ENCODE measurements around the gene KCND2. TPM values are rescaled to one million over a fixed set of nuclear protein-coding genes. Genes with fewer than 3 reads are reported as not detected.
"Not testable (repeated sequence)": the region's sequence is repeated elsewhere in the genome, so short reads cannot be mapped to it uniquely, and the experiment has no call there.

Gene KCND2
- not detected in 2 replicates for total RNA-seq

- H3K4me3 Mint-ChIP-seq (ENCODE audit: low read depth), result peak within 1 kb of the TSS; percentile 79
- intact Hi-C loops (cut with micrococcal nuclease), result no loop called here
Measured at GRCh38 chr7:120272701-120273475, at the start of gene KCND2. KCND2 (plus strand) TSS chr7:120273175.

GRCh38 chr7:120226188-120226587 lies 46.8 kb upstream of the KCND2 start:
- no peaks in the 10 kb centered on the region for H3K4me1 Mint-ChIP-seq (ENCODE audit: low read depth)
- no peak overlapping the region for H3K4me3 Mint-ChIP-seq (ENCODE audit: low read depth)
- H3K27ac Mint-ChIP-seq, result no peak overlapping the region
- intact Hi-C loops (cut with micrococcal nuclease), result no loop called here
- H3K27me3 Mint-ChIP-seq (ENCODE audit: low read depth), result no peaks in the 10 kb centered on the region
- no peak for DNase-seq (ENCODE audit: low spot score)
- peaks cover 9% of the 10 kb centered on the region for H3K9me3 Mint-ChIP-seq
- no peaks in the 10 kb centered on the region for H3K36me3 Mint-ChIP-seq (ENCODE audit: low read depth)

More at GRCh38 chr7:120272701-120273475, at the start of gene KCND2:
- Mint-ChIP-seq H3K27ac (no peak within 1 kb of the TSS), H3K4me1 (ENCODE audit: low read depth) (peaks cover 11% of the 10 kb centered on the region), H3K27me3 (ENCODE audit: low read depth) (peaks cover 30% of the 10 kb centered on the region), H3K9me3 (no peaks in the 10 kb centered on the region), H3K36me3 (ENCODE audit: low read depth) (no peaks in the 10 kb centered on the region)
- no peak for DNase-seq (ENCODE audit: low spot score)

- intact Hi-C loops (cut with micrococcal nuclease), result no loop called here
- no peaks in the 10 kb centered on the region for H3K27me3 Mint-ChIP-seq (ENCODE audit: low read depth)
- H3K4me1 Mint-ChIP-seq (ENCODE audit: low read depth), result no peaks in the 10 kb centered on the region
- H3K36me3 Mint-ChIP-seq (ENCODE audit: low read depth), result no peaks in the 10 kb centered on the region
- H3K27ac Mint-ChIP-seq, result no peak overlapping the region
- no peak for DNase-seq (ENCODE audit: low spot score)
- peaks cover 9% of the 10 kb centered on the region for H3K9me3 Mint-ChIP-seq
- H3K4me3 Mint-ChIP-seq (ENCODE audit: low read depth), result no peak overlapping the region
Measured at GRCh38 chr7:120227255-120227654, 45.7 kb upstream of the KCND2 start.

DNA sequence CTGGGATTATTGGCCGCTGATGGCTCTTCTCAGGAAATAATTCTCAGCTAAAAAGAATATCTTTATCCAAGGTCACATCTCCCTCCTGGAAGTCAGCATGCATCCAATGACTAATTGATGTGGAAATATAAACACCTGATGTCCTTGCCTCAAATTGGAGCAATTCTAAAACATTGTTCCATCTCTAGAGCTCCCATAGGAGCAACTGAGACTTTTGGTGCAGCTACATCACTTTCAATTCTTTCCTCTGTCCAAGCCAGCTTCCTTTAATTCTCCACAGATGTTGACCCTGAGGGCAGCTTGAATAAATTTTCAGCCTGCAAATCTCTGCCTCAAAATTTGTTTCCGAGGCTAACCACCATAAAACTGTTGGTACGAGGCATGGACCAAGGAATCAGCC lies 43.9 kb upstream of the KCND2 start:
- Mint-ChIP-seq H3K4me3 (ENCODE audit: low read depth) (no peak overlapping the region), H3K27me3 (ENCODE audit: low read depth) (no peaks in the 10 kb centered on the region), H3K36me3 (ENCODE audit: low read depth) (no peaks in the 10 kb centered on the region), H3K4me1 (ENCODE audit: low read depth) (no peaks in the 10 kb centered on the region), H3K27ac (no peak overlapping the region), H3K9me3 (peaks cover 9% of the 10 kb centered on the region)
- intact Hi-C loops (cut with micrococcal nuclease), result no loop called here
- DNase-seq (ENCODE audit: low spot score), result no peak

GRCh38 chr7:120233338-120233737 lies 39.6 kb upstream of the KCND2 start:
- Mint-ChIP-seq H3K4me3 (ENCODE audit: low read depth) (no peak overlapping the region), H3K27ac (no peak overlapping the region), H3K36me3 (ENCODE audit: low read depth) (no peaks in the 10 kb centered on the region), H3K9me3 (peaks cover 14% of the 10 kb centered on the region), H3K27me3 (ENCODE audit: low read depth) (no peaks in the 10 kb centered on the region), H3K4me1 (ENCODE audit: low read depth) (no peaks in the 10 kb centered on the region)
- intact Hi-C loops (cut with micrococcal nuclease), result no loop called here
- no peak for DNase-seq (ENCODE audit: low spot score)

DNA sequence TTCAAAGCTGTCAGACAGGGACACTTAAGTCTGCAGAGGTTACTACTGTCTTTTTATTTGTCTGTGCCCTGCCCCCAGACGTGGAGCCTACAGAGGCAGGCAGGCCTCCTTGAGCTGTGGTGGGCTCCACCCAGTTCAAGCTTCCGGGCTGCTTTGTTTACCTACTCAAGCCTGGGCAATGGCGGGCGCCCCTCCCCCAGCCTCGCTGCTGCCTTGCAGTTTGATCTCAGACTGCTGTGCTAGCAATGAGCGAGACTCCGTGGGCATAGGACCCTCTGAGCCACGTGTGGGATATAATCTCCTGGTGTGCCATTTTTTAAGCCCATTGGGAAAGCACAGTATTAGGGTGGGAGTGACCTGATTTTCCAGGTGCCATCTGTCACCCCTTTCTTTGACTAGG lies 32.6 kb upstream of the KCND2 start:
- H3K9me3 Mint-ChIP-seq; H3K27ac Mint-ChIP-seq; intact Hi-C loops (cut with micrococcal nuclease); DNase-seq (ENCODE audit: low spot score); H3K36me3 Mint-ChIP-seq (ENCODE audit: low read depth); H3K4me3 Mint-ChIP-seq (ENCODE audit: low read depth); H3K27me3 Mint-ChIP-seq (ENCODE audit: low read depth); H3K4me1 Mint-ChIP-seq (ENCODE audit: low read depth): not testable (repeated sequence)

DNA sequence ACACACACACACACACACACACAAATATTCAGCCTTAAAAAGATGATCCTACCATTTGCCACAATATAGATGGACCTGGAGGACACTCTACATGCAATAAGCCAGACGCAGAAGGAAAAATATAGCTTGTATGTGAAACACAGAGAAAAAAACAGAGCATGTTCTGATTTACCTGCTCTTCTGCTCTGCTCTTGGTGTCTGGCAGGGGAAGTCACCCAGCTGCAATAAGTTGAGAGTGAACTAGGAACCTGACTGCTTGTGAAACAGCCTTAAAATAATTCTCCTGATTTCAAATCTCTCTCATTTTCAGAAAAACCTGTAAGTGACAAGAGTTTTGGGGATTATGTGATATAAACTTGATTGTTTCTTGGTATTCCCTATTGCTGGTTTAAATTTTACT lies 31.0 kb upstream of the KCND2 start:
- no peak overlapping the region for H3K4me3 Mint-ChIP-seq (ENCODE audit: low read depth)
- intact Hi-C loops (cut with micrococcal nuclease), result no loop called here
- no peak overlapping the region for H3K27ac Mint-ChIP-seq
- H3K27me3 Mint-ChIP-seq (ENCODE audit: low read depth), result no peaks in the 10 kb centered on the region
- H3K36me3 Mint-ChIP-seq (ENCODE audit: low read depth), result no peaks in the 10 kb centered on the region
- H3K9me3 Mint-ChIP-seq, result peaks cover 9% of the 10 kb centered on the region
- H3K4me1 Mint-ChIP-seq (ENCODE audit: low read depth), result no peaks in the 10 kb centered on the region
- no peak for DNase-seq (ENCODE audit: low spot score)

DNA sequence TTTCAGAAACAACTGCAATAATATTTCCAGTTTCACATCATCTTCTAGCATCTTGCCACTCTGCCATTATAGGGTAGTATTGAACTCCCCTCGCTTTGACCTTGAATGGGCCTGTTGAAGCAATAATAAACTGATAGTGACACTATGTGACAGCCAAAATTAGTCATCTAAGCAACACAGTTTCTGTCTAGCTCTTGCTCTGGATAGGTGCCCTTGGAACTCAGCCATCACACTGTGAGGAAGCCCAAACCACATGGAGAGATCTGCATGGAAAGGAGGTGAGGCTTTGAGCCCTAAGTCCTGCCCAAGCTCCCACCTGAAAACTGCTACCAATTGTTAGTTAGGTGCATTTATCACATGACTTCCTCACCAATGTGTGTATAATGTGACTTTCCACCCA lies 18.1 kb upstream of the KCND2 start:
- H3K27ac Mint-ChIP-seq, result no peak overlapping the region
- no peak for DNase-seq (ENCODE audit: low spot score)
- no peaks in the 10 kb centered on the region for H3K36me3 Mint-ChIP-seq (ENCODE audit: low read depth)
- no peaks in the 10 kb centered on the region for H3K4me1 Mint-ChIP-seq (ENCODE audit: low read depth)
- no peaks in the 10 kb centered on the region for H3K9me3 Mint-ChIP-seq
- H3K4me3 Mint-ChIP-seq (ENCODE audit: low read depth), result no peak overlapping the region
- H3K27me3 Mint-ChIP-seq (ENCODE audit: low read depth), result no peaks in the 10 kb centered on the region
- intact Hi-C loops (cut with micrococcal nuclease), result no loop called here

DNA sequence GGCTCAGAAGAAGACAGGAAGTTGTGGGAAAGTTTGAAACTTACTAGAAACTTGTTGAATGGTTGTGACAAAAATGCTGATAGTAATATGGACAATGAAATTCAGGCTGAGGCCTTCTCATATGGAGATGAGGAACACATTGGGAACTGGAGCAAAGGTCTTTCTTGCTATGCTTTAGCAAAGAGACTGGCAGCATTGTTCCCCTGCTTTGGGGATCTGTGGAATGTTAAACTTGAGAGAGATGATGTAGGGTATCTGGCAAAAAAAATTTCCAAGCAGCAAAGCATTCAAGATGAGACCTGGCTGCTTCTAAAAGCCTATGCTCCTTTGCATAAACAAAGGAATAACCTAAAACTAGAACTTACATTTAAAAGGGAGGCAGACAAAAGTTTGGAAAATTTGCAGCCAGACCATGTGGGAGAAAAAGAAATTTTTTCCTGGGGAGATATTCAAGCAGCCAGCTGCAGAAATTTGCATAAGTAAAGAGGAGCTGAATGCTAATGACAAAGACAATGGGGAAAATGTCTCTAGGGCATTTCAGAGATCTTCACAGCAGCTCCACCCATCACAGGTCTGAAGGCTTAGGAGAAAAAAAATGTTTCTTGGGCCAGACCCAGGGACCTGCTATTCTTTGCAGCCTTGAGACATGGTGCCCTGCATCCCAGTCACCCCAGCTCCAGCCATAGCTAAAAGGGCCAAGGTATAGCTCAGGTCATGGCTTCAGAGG lies 16.5 kb upstream of the KCND2 start:
- H3K9me3 Mint-ChIP-seq, result no peaks in the 10 kb centered on the region
- no peaks in the 10 kb centered on the region for H3K4me1 Mint-ChIP-seq (ENCODE audit: low read depth)
- no peaks in the 10 kb centered on the region for H3K27me3 Mint-ChIP-seq (ENCODE audit: low read depth)
- DNase-seq (ENCODE audit: low spot score), result no peak
- no peaks in the 10 kb centered on the region for H3K36me3 Mint-ChIP-seq (ENCODE audit: low read depth)
- H3K4me3 Mint-ChIP-seq (ENCODE audit: low read depth), result no peak overlapping the region
- H3K27ac Mint-ChIP-seq, result no peak overlapping the region
- intact Hi-C loops (cut with micrococcal nuclease), result no loop called here

DNA sequence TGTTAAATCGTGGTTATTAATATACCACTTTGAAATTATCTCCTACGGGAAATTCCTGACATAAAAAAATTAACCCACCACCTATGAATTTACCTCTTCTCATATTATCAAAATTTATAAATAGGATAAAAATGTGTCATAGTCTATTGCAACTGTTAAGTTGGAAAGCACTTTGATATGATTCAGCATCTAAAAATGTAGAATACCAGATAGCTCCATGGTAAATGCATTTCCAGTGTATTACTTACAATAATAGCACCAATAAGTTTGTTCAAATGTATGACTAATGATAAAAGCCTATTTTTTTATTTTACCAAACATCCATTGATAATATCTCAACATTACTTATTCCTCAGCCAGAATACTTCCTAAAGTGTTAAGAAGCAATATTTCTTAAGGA lies 13.6 kb upstream of the KCND2 start:
- Mint-ChIP-seq H3K27me3 (ENCODE audit: low read depth) (no peaks in the 10 kb centered on the region), H3K27ac (no peak overlapping the region), H3K9me3 (no peaks in the 10 kb centered on the region), H3K4me3 (ENCODE audit: low read depth) (no peak overlapping the region), H3K36me3 (ENCODE audit: low read depth) (no peaks in the 10 kb centered on the region), H3K4me1 (ENCODE audit: low read depth) (no peaks in the 10 kb centered on the region)
- intact Hi-C loops (cut with micrococcal nuclease), result no loop called here
- no peak for DNase-seq (ENCODE audit: low spot score)

- Mint-ChIP-seq H3K27me3 (ENCODE audit: low read depth) (no peaks in the 10 kb centered on the region), H3K4me1 (ENCODE audit: low read depth) (no peaks in the 10 kb centered on the region), H3K9me3 (no peaks in the 10 kb centered on the region), H3K36me3 (ENCODE audit: low read depth) (no peaks in the 10 kb centered on the region), H3K27ac (no peak overlapping the region), H3K4me3 (ENCODE audit: low read depth) (no peak overlapping the region)
- intact Hi-C loops (cut with micrococcal nuclease), result no loop called here
- DNase-seq (ENCODE audit: low spot score), result no peak
Measured at GRCh38 chr7:120260111-120260510, 12.9 kb upstream of the KCND2 start.

DNA sequence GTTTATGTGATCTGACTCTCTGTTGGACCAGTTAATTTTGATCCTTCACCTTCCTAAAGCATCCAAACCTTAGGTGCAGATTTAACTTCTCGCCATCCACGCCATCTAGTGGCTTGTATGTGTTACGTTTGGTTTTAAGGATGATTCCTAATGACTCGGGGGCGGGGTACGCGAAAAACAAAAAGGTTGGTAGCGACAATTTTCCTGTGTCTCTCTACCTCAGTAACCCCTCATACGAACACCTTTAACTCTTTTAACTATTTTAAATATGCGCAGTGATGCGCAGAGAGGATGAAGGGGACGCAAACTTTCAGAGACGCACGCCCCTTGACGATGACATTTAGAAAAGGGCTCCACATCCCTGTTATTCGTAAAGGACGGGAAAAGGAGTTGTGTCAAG lies 714 bp upstream of the KCND2 start:
- DNase-seq (ENCODE audit: low spot score), result no peak
- intact Hi-C loops (cut with micrococcal nuclease), result no loop called here
- peaks cover 11% of the 10 kb centered on the region for H3K4me1 Mint-ChIP-seq (ENCODE audit: low read depth)
- no peaks in the 10 kb centered on the region for H3K9me3 Mint-ChIP-seq
- no peaks in the 10 kb centered on the region for H3K36me3 Mint-ChIP-seq (ENCODE audit: low read depth)
- no peak overlapping the region for H3K27ac Mint-ChIP-seq
- H3K4me3 Mint-ChIP-seq (ENCODE audit: low read depth), result peak overlapping the region; percentile 45
- H3K27me3 Mint-ChIP-seq (ENCODE audit: low read depth), result peaks cover 30% of the 10 kb centered on the region

- intact Hi-C loops (cut with micrococcal nuclease), result no loop called here
- H3K4me3 Mint-ChIP-seq (ENCODE audit: low read depth), result peak overlapping the region; percentile 79
- H3K9me3 Mint-ChIP-seq, result no peaks in the 10 kb centered on the region
- H3K4me1 Mint-ChIP-seq (ENCODE audit: low read depth), result peaks cover 11% of the 10 kb centered on the region
- H3K27me3 Mint-ChIP-seq (ENCODE audit: low read depth), result peaks cover 30% of the 10 kb centered on the region
- no peak for DNase-seq (ENCODE audit: low spot score)
- no peak overlapping the region for H3K27ac Mint-ChIP-seq
- H3K36me3 Mint-ChIP-seq (ENCODE audit: low read depth), result no peaks in the 10 kb centered on the region
Measured at GRCh38 chr7:120273476-120273975, 551 bp downstream of the KCND2 start.
